GM19438 (cell line): ENCODE results near the gene BDH2.

Experiments used
- ATAC-seq: cut with Tn5 transposase; IDR thresholded peaks from one replicate; pipeline ENCODE4 v1.9.1; 2021; ENCODE audit warnings: low read depth; ENCODE audit not compliant: unreplicated experiment

The BDH2 gene

DNA sequence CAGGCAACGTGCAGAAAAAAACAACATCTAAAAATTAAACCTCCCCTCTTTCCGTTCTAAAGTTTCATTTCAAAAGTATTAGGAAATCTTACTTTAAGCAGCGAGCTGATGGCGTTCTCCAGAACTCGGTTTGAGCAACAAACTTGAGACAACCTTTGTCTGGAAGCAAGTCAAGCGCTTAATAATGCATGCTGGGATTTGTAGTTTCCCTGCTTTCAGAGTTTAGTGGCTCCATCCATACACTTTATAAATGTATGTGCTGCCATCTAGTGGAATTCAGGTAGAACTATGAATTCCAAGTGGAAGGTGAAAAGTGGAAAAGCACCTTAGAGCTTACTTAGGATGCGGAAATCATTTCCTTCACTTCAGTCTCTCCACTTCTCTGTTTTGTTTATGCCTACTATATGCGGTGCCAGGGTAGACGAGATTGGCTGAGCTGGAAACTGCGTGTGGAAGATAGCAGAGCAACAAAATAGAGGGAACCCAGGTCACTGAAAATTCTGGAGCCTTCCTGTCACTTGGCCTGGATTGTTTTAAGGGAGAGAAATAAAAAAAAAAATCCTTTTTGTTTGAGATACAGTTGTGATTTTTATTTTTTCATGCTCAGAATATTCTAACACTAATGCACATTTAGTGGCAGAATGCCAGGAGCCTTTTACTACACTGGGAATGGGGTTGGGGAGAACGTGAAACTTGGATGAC, at the start of gene BDH2:
TSS of gene BDH2 (minus strand) at position 144 of the 702 bp plus-strand sequence. CDS start 3,580 bp downstream, outside the sequence.
- peak; percentile 97 for ATAC-seq

DNA sequence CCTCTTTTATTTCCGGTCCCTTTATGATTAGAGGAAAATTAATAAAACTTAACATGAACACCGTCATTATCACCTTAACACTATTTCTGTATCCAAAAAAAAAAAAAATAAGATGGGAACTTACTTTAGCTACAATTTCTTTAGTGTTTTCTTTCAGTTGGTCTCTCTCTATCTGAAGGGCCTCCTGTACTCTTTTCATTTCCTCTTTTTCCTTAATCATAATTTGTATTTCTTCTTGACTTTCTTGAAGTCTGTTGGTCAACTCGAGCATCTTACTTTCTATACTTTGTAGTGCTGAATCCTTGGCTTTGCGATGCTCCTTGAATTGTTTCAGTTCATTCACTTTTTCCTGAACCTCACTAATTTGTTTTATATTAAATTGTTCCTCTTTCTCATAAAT, 45.3 kb upstream of the BDH2 start:
- no peak for ATAC-seq

- no peak for ATAC-seq
Observed at GRCh38 chr4:103137446-103137827, 37.8 kb upstream of the BDH2 start.

DNA sequence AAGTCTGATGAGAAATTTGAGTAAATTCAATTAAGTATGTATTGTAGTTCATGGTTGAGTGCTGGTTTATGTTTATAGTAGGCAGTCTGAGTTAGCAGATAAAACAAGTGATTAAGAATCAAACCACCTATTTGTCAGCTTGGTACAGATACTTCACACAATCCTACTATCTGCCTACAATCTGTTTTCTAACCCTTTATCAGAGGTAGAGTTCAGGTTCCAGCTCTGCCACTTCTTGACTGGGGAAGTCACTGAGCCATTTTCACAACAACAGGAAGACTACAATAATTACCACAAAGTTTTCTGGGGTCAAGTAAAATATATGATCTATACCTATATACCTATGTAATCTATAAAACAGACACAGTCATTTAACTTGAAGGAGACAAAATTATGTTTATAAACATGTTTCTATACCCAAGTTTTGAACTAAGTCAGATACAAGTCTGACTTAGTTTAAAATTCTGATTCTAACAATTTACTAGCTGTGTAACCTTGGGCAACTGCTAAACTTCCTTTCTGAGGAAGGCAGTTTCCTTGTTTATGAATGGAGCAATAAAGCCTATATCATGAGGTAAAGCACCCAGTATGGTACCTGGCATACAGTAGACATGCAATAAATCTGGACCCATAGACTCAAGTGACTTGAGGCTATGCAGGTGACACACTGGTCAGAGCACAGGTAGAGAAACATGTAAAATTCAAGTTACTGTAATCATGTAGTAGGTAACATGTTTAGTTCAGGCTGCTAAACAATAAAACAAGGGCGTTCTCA, 37.2 kb upstream of the BDH2 start:
- no peak for ATAC-seq

GRCh38 chr4:103129174-103129573, 29.5 kb upstream of the BDH2 start:
- ATAC-seq, result no peak

DNA sequence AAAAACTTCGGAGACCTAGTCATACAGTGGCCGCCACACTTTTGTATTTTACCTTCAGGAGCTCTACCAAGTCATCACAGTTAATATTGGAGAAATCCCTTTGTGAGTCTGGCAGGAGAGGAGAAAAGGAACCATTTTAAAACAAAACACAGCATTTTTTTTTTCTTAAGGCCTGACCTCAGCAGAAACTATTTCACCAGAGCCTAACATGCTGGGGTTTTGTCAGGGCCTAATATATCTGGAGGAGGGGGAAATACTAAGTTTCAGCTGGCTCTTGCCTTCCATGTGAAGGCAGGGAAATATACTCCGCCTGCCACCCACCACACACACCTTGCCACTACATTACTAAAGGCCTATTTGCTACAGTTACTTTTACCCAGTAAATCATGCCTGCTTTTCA, 26.5 kb upstream of the BDH2 start:
- ATAC-seq, result no peak

- no peak for ATAC-seq
Observed at GRCh38 chr4:103123114-103123513, 23.5 kb upstream of the BDH2 start.

GRCh38 chr4:103118166-103118565, 18.5 kb upstream of the BDH2 start:
- ATAC-seq, result no peak

- no peak for ATAC-seq
Observed at GRCh38 chr4:103111598-103111997, 12.0 kb upstream of the BDH2 start.

DNA sequence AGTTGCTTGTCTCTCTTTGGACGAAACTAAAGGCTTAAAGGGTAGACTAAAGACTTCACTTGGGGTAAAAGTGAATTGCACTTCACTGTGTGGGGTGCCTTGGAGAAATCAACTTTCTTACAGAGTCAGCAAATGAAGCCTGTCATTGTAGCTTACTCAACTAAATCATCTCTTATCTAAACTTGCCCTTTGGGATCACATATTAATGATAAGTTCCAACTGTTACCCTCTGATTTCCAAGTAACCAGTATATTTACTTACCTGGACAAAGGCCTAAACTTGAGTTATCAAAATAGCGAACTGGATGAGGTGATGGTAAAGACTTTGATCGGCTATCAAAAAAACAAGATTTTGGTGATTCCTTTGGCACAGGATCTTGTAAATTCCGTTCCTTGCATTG, 8.9 kb upstream of the BDH2 start:
- no peak for ATAC-seq

DNA sequence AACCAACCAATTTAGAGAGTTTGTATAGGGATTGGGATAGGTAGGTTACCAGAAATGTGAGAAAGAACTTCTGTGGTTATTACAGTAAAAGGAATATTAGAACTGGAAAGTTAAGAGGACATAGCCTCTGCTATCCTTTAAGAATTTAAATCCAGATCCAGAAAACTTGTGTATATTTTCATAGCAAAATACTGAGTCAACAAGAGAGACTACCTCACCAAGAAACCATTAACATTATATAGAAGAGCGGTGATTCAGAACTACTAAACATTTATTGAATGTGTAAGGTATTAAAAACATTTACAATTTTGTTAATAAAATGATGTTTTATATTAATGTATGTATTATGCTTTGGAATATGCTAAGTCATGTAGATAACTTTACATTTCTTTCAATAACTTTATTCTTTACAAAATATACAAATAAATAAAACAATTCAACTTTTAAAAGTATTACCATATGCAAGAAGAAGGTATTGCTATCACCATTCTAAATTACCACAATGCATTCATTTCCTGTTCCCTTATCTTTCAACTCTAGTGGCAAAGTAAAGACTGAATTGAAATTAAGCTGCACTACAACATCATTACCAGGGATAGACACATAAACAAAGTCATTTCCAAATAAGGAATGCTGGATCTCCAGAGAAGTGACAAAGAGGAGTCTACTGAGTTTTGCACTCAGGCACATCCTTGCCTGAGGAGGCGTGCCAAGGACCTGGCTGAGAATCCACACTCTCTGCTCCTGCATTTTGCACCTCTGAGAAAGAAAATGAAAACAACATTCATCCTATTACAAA, 6.1 kb upstream of the BDH2 start:
- ATAC-seq, result no peak

- no peak for ATAC-seq
Observed at GRCh38 chr4:103104886-103105285, 5.3 kb upstream of the BDH2 start.

- no peak for ATAC-seq
Observed at GRCh38 chr4:103100691-103101090, 1.1 kb upstream of the BDH2 start.

DNA sequence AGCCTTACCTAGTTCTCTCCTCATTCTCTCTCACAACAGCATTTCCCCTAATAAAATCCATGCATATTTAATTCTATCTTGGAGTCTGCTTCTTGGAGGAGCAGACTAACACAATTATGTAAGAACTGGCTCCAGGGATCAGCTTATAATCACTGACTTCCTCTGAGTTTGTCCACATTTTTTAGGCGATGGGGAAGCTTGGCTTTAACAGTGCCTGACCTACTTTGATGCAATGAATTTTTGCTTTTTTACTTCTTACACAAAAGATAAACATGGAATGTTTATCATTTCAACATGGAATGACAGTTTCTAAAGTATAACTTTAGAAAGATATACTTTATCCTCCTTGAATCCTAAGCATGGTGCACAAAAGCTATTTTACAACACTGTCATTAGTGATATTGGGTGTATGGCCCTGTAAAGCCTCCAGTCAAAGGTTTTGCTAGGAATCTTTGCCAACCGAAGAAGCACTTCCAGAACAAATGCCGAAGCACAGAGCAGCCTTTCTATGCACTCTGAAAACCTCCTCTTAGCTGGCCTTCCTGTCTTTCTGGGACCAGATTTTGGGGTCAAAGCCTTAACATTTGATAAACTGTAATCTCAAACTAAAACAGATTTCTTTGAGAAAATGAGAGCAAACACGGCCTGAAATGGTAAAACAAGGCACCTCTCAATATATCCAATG, 736 bp downstream of the BDH2 start:
- ATAC-seq, result no peak

- ATAC-seq, result no peak
Observed at GRCh38 chr4:103098341-103098740, 1.3 kb downstream of the BDH2 start.

GRCh38 chr4:103097112-103097511, 2.5 kb downstream of the BDH2 start:
- no peak for ATAC-seq

GRCh38 chr4:103095080-103095479, 4.6 kb downstream of the BDH2 start:
- ATAC-seq, result no peak

DNA sequence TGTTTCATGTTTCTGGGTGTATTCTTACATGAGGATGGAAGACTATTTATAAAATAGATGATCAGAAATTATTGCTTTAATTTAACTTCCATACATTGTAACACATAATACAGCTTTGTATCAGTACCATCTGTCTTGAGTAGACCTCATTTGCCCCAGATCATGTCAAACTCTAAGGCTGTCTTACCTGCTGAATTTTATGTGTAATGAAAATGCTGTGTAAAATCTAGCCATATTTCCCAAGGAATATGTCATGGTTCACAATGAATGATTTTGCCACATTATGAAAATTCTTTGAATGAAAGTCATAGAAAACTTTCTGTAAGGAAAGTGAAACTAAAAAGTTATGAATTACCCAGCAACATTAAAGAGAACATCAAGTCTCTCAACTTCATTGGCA, 7.4 kb downstream of the BDH2 start:
- no peak for ATAC-seq

- ATAC-seq, result peak; percentile 78
Observed at GRCh38 chr4:103091601-103092223, 7.9 kb downstream of the BDH2 start.

DNA sequence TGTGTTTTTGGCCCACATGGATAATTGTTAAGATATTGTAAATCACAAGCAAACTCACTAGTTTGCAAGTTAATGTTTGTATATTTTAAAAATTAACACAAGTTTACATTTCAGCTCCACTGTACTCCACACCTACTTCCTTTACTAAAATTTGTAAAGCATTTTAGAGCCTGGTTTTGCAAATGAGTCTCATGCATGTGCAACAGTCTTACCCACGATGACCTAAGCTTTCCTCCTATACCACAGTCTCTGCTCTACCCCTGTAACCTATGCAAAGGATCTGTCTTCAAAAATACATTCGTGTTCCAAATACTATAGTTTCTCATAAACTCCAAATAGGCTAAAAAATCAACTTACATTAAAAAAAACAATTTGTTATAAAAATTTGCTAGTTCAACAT, 10.2 kb downstream of the BDH2 start:
- ATAC-seq, result no peak
